ENCODE measurements around the gene MXD3.
"Not testable (repeated sequence)": the region's sequence is repeated elsewhere in the genome, so short reads cannot be mapped to it uniquely, and the experiment has no call there.

The MXD3 gene

DNA sequence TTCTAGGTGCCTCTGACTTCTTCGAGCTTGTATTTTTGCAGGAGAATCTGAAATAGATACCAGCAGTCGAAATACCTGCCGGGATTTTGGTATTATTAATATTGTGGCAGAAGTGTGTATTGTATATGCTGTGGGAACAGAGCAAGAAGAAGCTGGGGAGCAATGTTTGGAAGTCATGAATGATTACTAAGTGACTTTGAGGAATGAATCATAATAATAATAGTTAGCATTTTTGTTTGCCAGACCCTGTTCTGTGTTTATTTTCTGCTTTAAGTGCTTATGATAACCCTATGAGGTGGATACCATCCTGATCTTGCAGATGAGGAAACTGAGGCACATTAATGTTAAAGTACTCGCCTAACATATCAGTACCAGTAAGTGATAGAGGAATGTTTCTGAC, 40.6 kb downstream of the MXD3 start:
- H3K27me3 ChIP-seq (ENCODE audit: low read depth, low read length) = no peaks in the 10 kb centered on the region
- peaks cover 37 to 73% of the 10 kb centered on the region in 2 donors for H3K36me3 ChIP-seq (ENCODE audit: control insufficient read depth in 1 of 2, insufficient read depth in 2 of 2, low read length in 2 of 2)
- H3K9me3 ChIP-seq (ENCODE audit: control insufficient read depth in 1 of 2, low read length in 2 of 2) = no peaks in the 10 kb centered on the region
- H3K27ac ChIP-seq (ENCODE audit: low read length) = no peak overlapping the region
- H3K4me3 ChIP-seq (ENCODE audit: low read depth in 1 of 2, low read length in 2 of 2) = no peak overlapping the region
- no peaks in the 10 kb centered on the region for H3K4me1 ChIP-seq (ENCODE audit: control insufficient read depth in 1 of 2, insufficient read depth in 2 of 2, low read length in 2 of 2)

DNA sequence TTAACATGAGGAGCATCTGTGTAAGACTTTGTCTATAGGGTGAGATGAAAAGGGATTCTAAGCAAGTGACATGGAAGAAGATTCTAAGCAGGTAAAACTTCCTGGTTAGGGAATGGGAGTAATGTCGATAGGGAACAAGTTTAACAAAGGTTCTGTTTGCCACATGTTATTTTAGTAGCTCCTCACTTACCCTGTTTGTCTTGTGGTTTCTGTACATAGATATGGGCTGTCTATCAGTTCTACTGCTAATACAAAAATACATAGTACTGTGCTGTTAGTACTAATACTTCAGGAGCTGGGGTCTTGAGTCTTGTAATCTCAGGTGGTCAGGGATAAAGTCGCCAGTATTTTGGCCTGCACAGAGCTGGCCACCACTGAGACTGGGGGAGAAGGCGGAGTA, 41.0 kb downstream of the MXD3 start:
- no peaks in the 10 kb centered on the region for H3K27me3 ChIP-seq (ENCODE audit: low read depth, low read length)
- peaks cover 41 to 73% of the 10 kb centered on the region in 2 donors for H3K36me3 ChIP-seq (ENCODE audit: control insufficient read depth in 1 of 2, insufficient read depth in 2 of 2, low read length in 2 of 2)
- H3K9me3 ChIP-seq (ENCODE audit: control insufficient read depth in 1 of 2, low read length in 2 of 2) = no peaks in the 10 kb centered on the region
- H3K4me1 ChIP-seq (ENCODE audit: control insufficient read depth in 1 of 2, insufficient read depth in 2 of 2, low read length in 2 of 2) = no peaks in the 10 kb centered on the region
- H3K27ac ChIP-seq (ENCODE audit: low read length) = no peak overlapping the region
- no peak overlapping the region for H3K4me3 ChIP-seq (ENCODE audit: low read depth in 1 of 2, low read length in 2 of 2)

DNA sequence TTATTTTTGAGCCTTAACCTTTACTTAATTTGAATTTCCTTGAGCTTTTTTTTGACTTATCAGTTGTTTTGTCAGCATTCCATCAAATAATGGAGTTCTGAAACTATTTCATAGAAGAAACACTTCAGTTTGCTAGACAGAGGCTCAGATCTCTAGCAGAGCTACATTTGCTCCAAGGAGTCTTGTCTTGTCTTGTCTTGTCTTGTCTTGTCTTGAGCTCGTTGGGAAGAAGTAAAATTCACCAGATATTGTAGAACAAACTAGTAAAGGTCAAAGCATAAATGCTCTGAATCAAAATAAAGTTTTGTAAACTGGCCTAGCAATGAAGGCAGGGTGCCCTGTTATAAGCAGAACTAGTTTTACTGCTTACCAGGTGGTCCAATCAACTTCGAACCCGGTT, 41.7 kb downstream of the MXD3 start:
- H3K4me1 ChIP-seq (ENCODE audit: control insufficient read depth in 1 of 2, insufficient read depth in 2 of 2, low read length in 2 of 2) = peaks cover 0 to 5% of the 10 kb centered on the region in 2 donors
- no peak overlapping the region for H3K27ac ChIP-seq (ENCODE audit: low read length)
- peaks cover 42 to 72% of the 10 kb centered on the region in 2 donors for H3K36me3 ChIP-seq (ENCODE audit: control insufficient read depth in 1 of 2, insufficient read depth in 2 of 2, low read length in 2 of 2)
- no peaks in the 10 kb centered on the region for H3K27me3 ChIP-seq (ENCODE audit: low read depth, low read length)
- no peaks in the 10 kb centered on the region for H3K9me3 ChIP-seq (ENCODE audit: control insufficient read depth in 1 of 2, low read length in 2 of 2)
- no peak overlapping the region for H3K4me3 ChIP-seq (ENCODE audit: low read depth in 1 of 2, low read length in 2 of 2)

DNA sequence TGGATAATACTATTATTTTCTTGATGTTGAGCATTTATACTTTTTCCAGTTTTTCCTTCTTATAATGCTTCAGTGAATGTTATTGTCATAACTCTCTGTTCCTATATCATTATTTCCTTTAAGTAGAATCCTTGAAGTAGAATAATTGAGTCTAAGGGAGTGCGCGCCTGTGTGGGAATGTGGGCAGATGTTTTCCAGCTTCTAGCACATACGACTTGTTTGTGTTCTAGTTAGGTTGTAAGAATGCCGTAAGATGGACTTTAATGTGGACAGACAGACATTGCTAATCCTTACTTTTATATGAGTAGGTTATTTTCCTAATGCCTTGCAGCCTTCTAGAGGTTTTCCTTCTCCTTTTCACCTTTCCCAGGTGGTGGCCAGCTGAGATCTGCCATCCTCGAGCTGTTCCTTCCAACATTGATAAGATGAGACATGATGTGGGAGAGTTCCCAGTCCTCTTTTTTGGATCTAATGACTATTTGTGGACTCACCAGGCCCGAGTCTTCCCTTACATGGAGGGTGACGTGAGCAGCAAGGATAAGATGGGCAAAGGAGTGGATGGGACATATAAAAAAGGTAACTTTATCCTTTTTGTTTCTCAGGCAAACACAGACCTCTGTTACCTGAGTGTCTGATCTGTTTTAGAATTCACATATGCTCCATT, 42.3 kb downstream of the MXD3 start:
- H3K4me1 ChIP-seq (ENCODE audit: control insufficient read depth in 1 of 2, insufficient read depth in 2 of 2, low read length in 2 of 2) = peaks cover 0 to 5% of the 10 kb centered on the region in 2 donors
- H3K27ac ChIP-seq (ENCODE audit: low read length) = no peak overlapping the region
- H3K4me3 ChIP-seq (ENCODE audit: low read depth in 1 of 2, low read length in 2 of 2) = no peak overlapping the region
- H3K9me3 ChIP-seq (ENCODE audit: control insufficient read depth in 1 of 2, low read length in 2 of 2) = no peaks in the 10 kb centered on the region
- H3K36me3 ChIP-seq (ENCODE audit: control insufficient read depth in 1 of 2, insufficient read depth in 2 of 2, low read length in 2 of 2) = peaks cover 43 to 67% of the 10 kb centered on the region in 2 donors
- H3K27me3 ChIP-seq (ENCODE audit: low read depth, low read length) = no peaks in the 10 kb centered on the region

DNA sequence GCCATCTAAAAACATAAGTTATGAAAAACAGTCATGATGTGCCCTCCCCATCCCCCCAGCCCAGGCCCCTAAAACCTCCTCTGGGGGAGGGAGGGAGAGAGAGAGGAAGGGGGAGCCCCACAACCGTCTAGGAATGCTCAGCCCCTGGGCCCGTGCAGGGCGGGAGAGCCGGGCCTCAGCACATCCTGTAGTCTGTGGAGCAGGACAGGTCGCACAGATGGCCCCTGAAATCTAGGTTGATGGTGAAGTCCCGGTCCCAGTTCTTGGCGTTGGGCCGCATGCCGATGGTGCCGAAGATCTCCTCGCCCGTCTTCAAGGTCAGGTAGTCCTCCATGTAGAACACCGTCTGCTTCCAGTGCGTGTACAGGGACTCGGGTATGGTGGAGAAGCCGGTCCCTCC, 46.3 kb downstream of the MXD3 start:
- Histone ChIP-seq H3K36me3 (ENCODE audit: control insufficient read depth in 1 of 2, insufficient read depth in 2 of 2, low read length in 2 of 2) (peaks cover 41 to 59% of the 10 kb centered on the region in 2 donors), H3K27me3 (ENCODE audit: low read depth, low read length) (no peaks in the 10 kb centered on the region), H3K9me3 (ENCODE audit: control insufficient read depth in 1 of 2, low read length in 2 of 2) (no peaks in the 10 kb centered on the region)

DNA sequence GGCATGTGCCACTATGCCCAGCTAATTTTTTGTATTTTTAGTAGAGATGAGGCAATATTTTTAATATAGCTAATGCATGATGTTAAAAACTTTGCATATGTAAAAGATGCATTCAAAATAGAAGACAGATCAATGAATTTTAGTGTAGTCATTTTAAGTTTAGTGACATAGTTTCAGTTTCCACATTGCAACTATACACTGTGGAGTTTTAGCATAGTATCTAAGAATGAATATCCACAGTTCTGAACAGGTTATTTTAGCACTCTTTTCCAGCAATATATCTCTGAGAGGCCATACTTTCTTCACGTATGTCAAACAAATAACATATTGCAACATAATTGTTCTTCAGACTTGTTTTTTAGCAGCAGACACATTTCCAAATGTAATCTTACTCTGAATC, 47.5 kb downstream of the MXD3 start:
- no peak overlapping the region for H3K4me3 ChIP-seq (ENCODE audit: low read depth in 1 of 2, low read length in 2 of 2)
- H3K4me1 ChIP-seq (ENCODE audit: control insufficient read depth in 1 of 2, insufficient read depth in 2 of 2, low read length in 2 of 2) = peaks cover 0 to 5% of the 10 kb centered on the region in 2 donors
- H3K9me3 ChIP-seq (ENCODE audit: control insufficient read depth in 1 of 2, low read length in 2 of 2) = no peaks in the 10 kb centered on the region
- H3K27ac ChIP-seq (ENCODE audit: low read length) = no peak overlapping the region
- no peaks in the 10 kb centered on the region for H3K27me3 ChIP-seq (ENCODE audit: low read depth, low read length)
- peaks cover 34 to 54% of the 10 kb centered on the region in 2 donors for H3K36me3 ChIP-seq (ENCODE audit: control insufficient read depth in 1 of 2, insufficient read depth in 2 of 2, low read length in 2 of 2)

More for the DNA sequence above, 46.3 kb downstream of the MXD3 start:
- Histone ChIP-seq H3K4me3 (ENCODE audit: low read depth in 1 of 2, low read length in 2 of 2) (no peak overlapping the region), H3K4me1 (ENCODE audit: control insufficient read depth in 1 of 2, insufficient read depth in 2 of 2, low read length in 2 of 2) (peaks cover 0 to 5% of the 10 kb centered on the region in 2 donors), H3K27ac (ENCODE audit: low read length) (no peak overlapping the region)

DNA sequence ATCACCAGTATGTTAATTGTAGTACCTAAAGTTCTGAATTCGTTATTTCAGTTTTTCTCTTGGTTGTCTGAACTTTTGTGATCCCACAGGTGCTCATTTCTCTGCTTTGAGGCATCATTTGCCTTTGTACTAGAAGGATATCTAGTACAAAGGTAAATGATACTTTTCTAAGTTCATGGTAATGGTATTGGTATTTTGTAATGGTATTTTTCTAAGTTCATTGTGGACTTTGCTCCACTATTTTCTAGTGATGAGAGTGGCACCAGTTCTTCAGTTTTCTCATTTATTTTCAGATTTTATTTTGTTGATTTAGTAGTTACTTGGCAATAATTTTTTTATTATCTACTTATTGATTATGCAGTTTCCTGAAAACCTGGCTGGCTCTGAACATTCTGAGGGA, 50.2 kb downstream of the MXD3 start:
- Histone ChIP-seq H3K27ac (ENCODE audit: low read length) (no peak overlapping the region), H3K4me3 (ENCODE audit: low read depth in 1 of 2, low read length in 2 of 2) (no peak overlapping the region), H3K9me3 (ENCODE audit: control insufficient read depth in 1 of 2, low read length in 2 of 2) (no peaks in the 10 kb centered on the region), H3K36me3 (ENCODE audit: control insufficient read depth in 1 of 2, insufficient read depth in 2 of 2, low read length in 2 of 2) (peaks cover 41 to 52% of the 10 kb centered on the region in 2 donors), H3K27me3 (ENCODE audit: low read depth, low read length) (no peaks in the 10 kb centered on the region), H3K4me1 (ENCODE audit: control insufficient read depth in 1 of 2, insufficient read depth in 2 of 2, low read length in 2 of 2) (peaks cover 0 to 5% of the 10 kb centered on the region in 2 donors)

DNA sequence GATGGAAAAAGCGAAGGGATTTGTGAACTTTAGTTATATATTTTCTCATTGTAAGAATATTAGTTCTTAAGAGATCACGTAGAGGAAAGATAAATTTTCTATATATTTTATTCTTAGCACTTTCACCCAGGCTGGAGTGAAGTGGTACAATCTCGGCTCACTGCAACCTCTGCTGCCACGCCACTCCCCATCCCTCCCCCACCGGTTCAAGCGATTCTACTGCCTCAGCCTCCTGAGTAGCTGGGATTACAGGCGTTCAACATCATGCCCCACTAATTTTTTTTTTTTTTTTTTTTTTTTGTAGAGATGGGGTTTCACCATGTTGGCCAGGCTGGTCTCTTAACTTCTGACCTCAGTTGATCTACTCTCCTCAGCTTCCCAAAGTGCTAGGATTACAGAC, 50.7 kb downstream of the MXD3 start:
- Histone ChIP-seq H3K9me3 (ENCODE audit: control insufficient read depth in 1 of 2, low read length in 2 of 2) (no peaks in the 10 kb centered on the region), H3K27me3 (ENCODE audit: low read depth, low read length) (no peaks in the 10 kb centered on the region), H3K4me3 (ENCODE audit: low read depth in 1 of 2, low read length in 2 of 2) (no peak overlapping the region), H3K27ac (ENCODE audit: low read length) (no peak overlapping the region), H3K4me1 (ENCODE audit: control insufficient read depth in 1 of 2, insufficient read depth in 2 of 2, low read length in 2 of 2) (peaks cover 0 to 5% of the 10 kb centered on the region in 2 donors), H3K36me3 (ENCODE audit: control insufficient read depth in 1 of 2, insufficient read depth in 2 of 2, low read length in 2 of 2) (peaks cover 40 to 46% of the 10 kb centered on the region in 2 donors)

DNA sequence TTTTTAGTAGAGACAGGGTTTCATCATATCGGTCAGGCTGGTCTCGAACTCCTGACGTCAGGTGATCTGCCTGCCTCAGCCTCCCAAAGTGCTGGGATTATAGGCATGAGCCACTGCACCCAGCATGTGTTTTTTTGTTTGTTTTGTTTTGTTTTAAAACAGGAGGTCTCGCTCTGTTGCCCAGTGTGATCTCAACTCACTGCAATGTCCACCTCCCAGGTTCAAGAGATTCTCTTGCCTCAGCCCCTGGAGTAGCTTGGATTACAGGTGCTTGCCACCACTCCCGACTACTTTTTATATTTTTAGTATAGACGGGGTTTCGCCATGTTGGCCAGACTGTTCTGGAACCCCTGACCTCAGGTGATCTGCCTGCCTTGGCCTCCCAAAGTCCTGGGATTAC, 53.0 kb downstream of the MXD3 start:
- H3K36me3 ChIP-seq (ENCODE audit: control insufficient read depth in 1 of 2, insufficient read depth in 2 of 2, low read length in 2 of 2) = peaks cover 29 to 50% of the 10 kb centered on the region in 2 donors
- not testable (repeated sequence) for H3K27ac ChIP-seq (ENCODE audit: low read length); H3K4me1 ChIP-seq (ENCODE audit: control insufficient read depth in 1 of 2, insufficient read depth in 2 of 2, low read length in 2 of 2); H3K4me3 ChIP-seq (ENCODE audit: low read depth in 1 of 2, low read length in 2 of 2); H3K9me3 ChIP-seq (ENCODE audit: control insufficient read depth in 1 of 2, low read length in 2 of 2); H3K27me3 ChIP-seq (ENCODE audit: low read depth, low read length)
